IPS-20b (cell line): ENCODE results near the gene DAAM1.

Experiments used
- H3K27ac ChIP-seq: one replicate; pipeline ENCODE4 v1.5.1; 2013; ENCODE audit warnings: low read length
- H3K27me3 ChIP-seq: 2 replicates; pipeline ENCODE4 v1.6.1; 2013; ENCODE audit warnings: mild to moderate bottlenecking, low read length, inconsistent platforms; ENCODE audit not compliant: insufficient read depth
- H3K36me3 ChIP-seq: 2 replicates; pipeline ENCODE4 v1.6.1; 2013; ENCODE audit warnings: low read depth, mild to moderate bottlenecking, inconsistent platforms, low read length, moderate library complexity; ENCODE audit not compliant: insufficient read depth
- H3K4me1 ChIP-seq: 2 replicates; pipeline ENCODE4 v1.6.1; 2013; ENCODE audit warnings: mild to moderate bottlenecking, control low read depth, inconsistent platforms, low read length, moderate library complexity; ENCODE audit not compliant: insufficient read depth
- H3K4me3 ChIP-seq: 2 replicates; pipeline ENCODE4 v1.5.1; 2013; ENCODE audit warnings: mild to moderate bottlenecking, low read length, inconsistent platforms
- H3K9ac ChIP-seq: 2 replicates; pipeline ENCODE4 v1.6.1; 2013; ENCODE audit warnings: low read depth, mild to moderate bottlenecking, inconsistent platforms, low read length, moderate library complexity
- H3K9me3 ChIP-seq: 2 replicates; pipeline ENCODE4 v1.6.1; 2013; ENCODE audit warnings: mild to moderate bottlenecking, low read depth, low read length, inconsistent platforms; ENCODE audit not compliant: insufficient read depth

Gene DAAM1

GRCh38 chr14:59246566-59246965, 58.1 kb downstream of the DAAM1 start:
- peaks cover 7% of the 10 kb centered on the region for H3K4me1 ChIP-seq
- H3K27ac ChIP-seq = no peak overlapping the region
- no peaks in the 10 kb centered on the region for H3K9me3 ChIP-seq
- no peaks in the 10 kb centered on the region for H3K36me3 ChIP-seq
- no peak overlapping the region for H3K9ac ChIP-seq
- H3K27me3 ChIP-seq = no peaks in the 10 kb centered on the region
- no peak overlapping the region for H3K4me3 ChIP-seq

GRCh38 chr14:59247801-59248584, 59.5 kb downstream of the DAAM1 start:
- Histone ChIP-seq H3K4me1 (peaks cover 7% of the 10 kb centered on the region), H3K9me3 (no peaks in the 10 kb centered on the region), H3K27me3 (no peaks in the 10 kb centered on the region), H3K9ac (no peak overlapping the region), H3K27ac (no peak overlapping the region), H3K4me3 (no peak overlapping the region), H3K36me3 (no peaks in the 10 kb centered on the region)

- no peaks in the 10 kb centered on the region for H3K9me3 ChIP-seq
- no peak overlapping the region for H3K4me3 ChIP-seq
- H3K27ac ChIP-seq = no peak overlapping the region
- no peaks in the 10 kb centered on the region for H3K36me3 ChIP-seq
- H3K27me3 ChIP-seq = no peaks in the 10 kb centered on the region
- no peak overlapping the region for H3K9ac ChIP-seq
- peaks cover 8% of the 10 kb centered on the region for H3K4me1 ChIP-seq
Observed at GRCh38 chr14:59249029-59249428, 60.6 kb downstream of the DAAM1 start.

- Histone ChIP-seq H3K9me3 (no peaks in the 10 kb centered on the region), H3K27me3 (no peaks in the 10 kb centered on the region), H3K4me3 (no peak overlapping the region), H3K36me3 (no peaks in the 10 kb centered on the region), H3K27ac (no peak overlapping the region), H3K4me1 (peaks cover 21% of the 10 kb centered on the region), H3K9ac (no peak overlapping the region)
Observed at GRCh38 chr14:59251811-59252771, 63.6 kb downstream of the DAAM1 start.

- no peak overlapping the region for H3K4me3 ChIP-seq
- no peaks in the 10 kb centered on the region for H3K9me3 ChIP-seq
Observed at GRCh38 chr14:59252772-59253500, 64.5 kb downstream of the DAAM1 start.

GRCh38 chr14:59253527-59253926, 65.1 kb downstream of the DAAM1 start:
- no peak overlapping the region for H3K27ac ChIP-seq
- H3K4me3 ChIP-seq = no peak overlapping the region
- no peak overlapping the region for H3K9ac ChIP-seq
- no peaks in the 10 kb centered on the region for H3K9me3 ChIP-seq
- peaks cover 16% of the 10 kb centered on the region for H3K4me1 ChIP-seq
- H3K27me3 ChIP-seq = no peaks in the 10 kb centered on the region
- no peaks in the 10 kb centered on the region for H3K36me3 ChIP-seq

More at GRCh38 chr14:59252772-59253500, 64.5 kb downstream of the DAAM1 start:
- no peaks in the 10 kb centered on the region for H3K36me3 ChIP-seq
- H3K27ac ChIP-seq = no peak overlapping the region
- H3K27me3 ChIP-seq = no peaks in the 10 kb centered on the region
- H3K9ac ChIP-seq = no peak overlapping the region
- H3K4me1 ChIP-seq = peaks cover 16% of the 10 kb centered on the region

GRCh38 chr14:59254146-59254910, 65.9 kb downstream of the DAAM1 start:
- H3K36me3 ChIP-seq = no peaks in the 10 kb centered on the region
- H3K9ac ChIP-seq = no peak overlapping the region

GRCh38 chr14:59254911-59255545, 66.6 kb downstream of the DAAM1 start:
- H3K9ac ChIP-seq = no peak overlapping the region
- no peaks in the 10 kb centered on the region for H3K36me3 ChIP-seq
- no peaks in the 10 kb centered on the region for H3K9me3 ChIP-seq
- no peak overlapping the region for H3K4me3 ChIP-seq
- H3K27me3 ChIP-seq = no peaks in the 10 kb centered on the region
- H3K4me1 ChIP-seq = peaks cover 13% of the 10 kb centered on the region
- no peak overlapping the region for H3K27ac ChIP-seq

More at GRCh38 chr14:59254146-59254910, 65.9 kb downstream of the DAAM1 start:
- Histone ChIP-seq H3K27ac (no peak overlapping the region), H3K27me3 (no peaks in the 10 kb centered on the region), H3K4me1 (peaks cover 13% of the 10 kb centered on the region), H3K9me3 (no peaks in the 10 kb centered on the region), H3K4me3 (no peak overlapping the region)

GRCh38 chr14:59256331-59256730, 67.9 kb downstream of the DAAM1 start:
- H3K4me1 ChIP-seq = peaks cover 13% of the 10 kb centered on the region
- no peak overlapping the region for H3K4me3 ChIP-seq
- H3K36me3 ChIP-seq = no peaks in the 10 kb centered on the region
- no peak overlapping the region for H3K9ac ChIP-seq
- H3K27me3 ChIP-seq = no peaks in the 10 kb centered on the region
- H3K9me3 ChIP-seq = no peaks in the 10 kb centered on the region
- H3K27ac ChIP-seq = no peak overlapping the region

- Histone ChIP-seq H3K27me3 (no peaks in the 10 kb centered on the region), H3K4me1 (no peaks in the 10 kb centered on the region), H3K36me3 (peaks cover 5% of the 10 kb centered on the region; the same call in 1 of the 2 replicates), H3K4me3 (no peak overlapping the region), H3K9me3 (no peaks in the 10 kb centered on the region), H3K9ac (no peak overlapping the region), H3K27ac (no peak overlapping the region)
Observed at GRCh38 chr14:59261334-59261733, 72.9 kb downstream of the DAAM1 start.
